GM18909 (cell line): ENCODE data around the gene SETD5.

ENCODE experiments used
- ATAC-seq: cut with Tn5 transposase; IDR thresholded peaks from one replicate; pipeline ENCODE4 v1.9.1; 2021; ENCODE audit warnings: mild to moderate bottlenecking; ENCODE audit not compliant: unreplicated experiment, poor library complexity

Gene SETD5

GRCh38 chr3:9500108-9501050, 103.0 kb downstream of the SETD5 start:
- no peak for ATAC-seq

- ATAC-seq, result no peak
These were observed 103.8 kb downstream of the SETD5 start for GRCh38 chr3:9501226-9501625.

DNA sequence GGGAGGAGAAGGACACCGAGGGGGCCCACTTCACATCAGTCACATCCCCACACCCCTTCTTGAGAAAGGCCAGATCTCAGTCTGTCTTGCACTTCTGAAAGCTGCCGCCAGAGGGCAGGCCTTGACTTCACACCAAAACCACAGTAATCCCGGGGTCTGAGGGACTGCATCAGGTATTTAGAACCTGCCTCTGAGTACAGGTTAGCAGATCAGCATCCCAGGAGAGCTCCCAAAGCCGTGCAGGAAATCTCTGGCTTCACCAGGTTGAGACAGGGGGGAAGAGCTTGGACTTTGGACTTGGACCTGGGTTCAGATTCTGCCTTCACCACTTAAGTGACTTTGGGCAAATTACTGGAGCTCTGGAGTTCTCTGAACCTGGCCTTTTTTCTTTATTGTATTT, 105.9 kb downstream of the SETD5 start:
- peak; percentile 56 for ATAC-seq

GRCh38 chr3:9507586-9508578, 110.5 kb downstream of the SETD5 start:
- no peak for ATAC-seq

- ATAC-seq, result no peak
These were observed 111.4 kb downstream of the SETD5 start for GRCh38 chr3:9508781-9509180.

- ATAC-seq, result no peak
These were observed 115.1 kb downstream of the SETD5 start for GRCh38 chr3:9512456-9513045.

DNA sequence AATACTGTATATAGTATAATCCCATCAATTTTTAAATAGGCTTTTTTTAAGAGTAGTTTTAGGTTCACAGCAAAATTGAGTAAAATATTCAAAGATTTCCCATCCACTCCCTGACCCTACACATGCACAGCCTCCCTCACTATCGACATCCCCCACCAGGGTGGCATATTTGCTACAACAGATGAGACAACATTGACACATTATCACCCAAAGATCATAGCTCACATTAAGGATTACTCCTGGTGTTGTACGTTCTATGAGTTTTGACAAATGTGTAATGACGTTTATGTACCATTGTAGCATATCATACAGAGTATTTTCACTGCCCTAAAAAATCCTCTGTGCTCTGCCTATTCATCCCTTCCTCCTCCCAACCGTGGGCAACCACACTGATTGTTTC, 116.9 kb downstream of the SETD5 start:
- no peak for ATAC-seq

- no peak for ATAC-seq
These were observed 117.5 kb downstream of the SETD5 start for GRCh38 chr3:9514956-9515355.

- no peak for ATAC-seq
These were observed 127.7 kb downstream of the SETD5 start for GRCh38 chr3:9525078-9525477.
